MM.1S (cell line): ENCODE measurements around the gene HYDIN.
"Not testable (repeated sequence)": the region's sequence is repeated elsewhere in the genome, so short reads cannot be mapped to it uniquely, and the experiment has no call there.

Source experiments
- CTCF ChIP-seq: fragments of 300-600 bp; sonication (generic); IDR thresholded peaks from 2 replicates; pipeline ENCODE4 v1.5.1; 2016; ENCODE audit warnings: antibody characterized with exemption, low read length, mixed read lengths
- EZH2 ChIP-seq: fragments of 300-600 bp; sonication (generic); optimal IDR thresholded peaks from 2 replicates; pipeline ENCODE3; 2017; ENCODE audit warnings: low read depth, mild to moderate bottlenecking, antibody characterized with exemption, low read length, mixed read lengths
- EZH2phosphoT487 ChIP-seq: fragments of 300-600 bp; sonication (generic); IDR thresholded peaks from 2 replicates; pipeline ENCODE4 v1.6.1; 2018; ENCODE audit warnings: antibody characterized with exemption, low read length

GRCh38 chr16:70939690-70940359 lies 290.7 kb downstream of the HYDIN start:
- not testable (repeated sequence) for TF ChIP-seq CTCF, EZH2, EZH2phosphoT487
